ENCODE measurements around the gene DGKH. TPM values are rescaled to one million over a fixed set of nuclear protein-coding genes. Genes with fewer than 3 reads are reported as not detected.

The DGKH gene
- total RNA-seq, 1 experiment from 2014 or later: 9.2 TPM

DNA sequence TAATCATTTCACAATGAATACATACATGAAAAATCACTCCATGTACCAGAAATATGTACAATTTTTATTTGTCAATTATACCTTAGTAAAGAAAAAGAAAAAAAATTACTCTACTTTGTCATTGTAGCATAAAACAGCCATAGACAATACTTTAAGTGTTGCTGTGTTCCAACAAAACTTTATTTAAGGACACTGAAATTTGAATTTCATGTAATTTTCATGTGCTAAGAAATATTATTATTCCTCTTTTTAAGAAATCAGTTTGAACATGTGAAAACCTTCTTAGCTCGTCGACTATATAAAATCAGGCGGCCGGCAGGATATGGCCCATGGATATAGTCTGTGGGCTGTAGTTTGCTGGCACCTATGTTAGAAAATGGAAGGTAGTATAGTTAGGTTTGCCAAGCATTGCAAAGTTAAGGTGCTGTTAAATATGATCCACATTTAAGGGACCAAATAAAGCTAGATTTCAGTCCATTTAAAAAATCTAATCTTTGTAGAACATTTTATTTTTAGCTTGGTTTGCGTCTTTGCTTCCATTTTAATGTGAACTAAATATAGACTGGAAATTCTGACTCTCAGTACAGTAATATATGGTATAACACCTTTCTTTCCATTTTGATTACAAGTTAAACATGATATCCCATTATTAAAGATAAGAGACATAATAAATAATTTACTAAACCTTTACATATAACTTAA is 6.5 kb downstream of the DGKH start:
- H3K4me1 ChIP-seq (ENCODE audit: control insufficient read depth in 1 of 2, insufficient read depth in 2 of 2, low read length in 2 of 2): no peaks in the 10 kb centered on the region
- no TSS peak for BruUV-seq (replicated peaks)
- RAD21 ChIA-PET (ENCODE audit: low non-redundant PET in 1 of 2, low total read pairs in 2 of 2, uncharacterized antibody in 2 of 2, unreplicated experiment in 2 of 2): no interaction called here
- H3K27me3 ChIP-seq (ENCODE audit: insufficient read depth, low read length): no peaks in the 10 kb centered on the region
- H4K20me1 ChIP-seq (ENCODE audit: insufficient read depth): no peaks in the 10 kb centered on the region
- H3K9me3 ChIP-seq (ENCODE audit: control insufficient read depth in 1 of 2, insufficient read depth in 1 of 2, low read depth in 1 of 2, low read length in 2 of 2): no peaks in the 10 kb centered on the region; a peak in 1 of 4 replicates
- peaks cover 0 to 5% of the 10 kb centered on the region in 2 experiments; a peak in 1 of 4 replicates for H3K36me3 ChIP-seq (ENCODE audit: control insufficient read depth in 1 of 2, insufficient read depth in 2 of 2, low read length in 2 of 2)
- intact Hi-C loops (cut with micrococcal nuclease): no loop called here
- no peak overlapping the region for H3K9ac ChIP-seq (ENCODE audit: low read length)
- DNase-seq (ENCODE audit: low read depth, low spot score) (no peak), ATAC-seq (no peak)
- H2AFZ ChIP-seq (ENCODE audit: low read depth, low read length, poor library complexity, severe bottlenecking): no peak overlapping the region
- POLR2A ChIA-PET: no interaction called here
- no peak overlapping the region for H3K27ac ChIP-seq (ENCODE audit: low read depth, low read length)
- no peak overlapping the region for H3K4me3 ChIP-seq (replicated peaks in 1 of 2; ENCODE audit: low read depth in 1 of 2, low read length in 2 of 2)
- CTCF ChIA-PET: no interaction called here
- TF ChIP-seq ATF3 (IDR thresholded peaks at IDR 0.05) (no peak), POLR2A (IDR thresholded peaks at IDR 0.05; ENCODE audit: borderline replicate concordance, extremely low read depth, insufficient read depth, insufficient read length) (no peak), CBX3 (IDR thresholded peaks at IDR 0.05; ENCODE audit: low read depth) (no peak)
- TF ChIP-seq, protein P1, sequence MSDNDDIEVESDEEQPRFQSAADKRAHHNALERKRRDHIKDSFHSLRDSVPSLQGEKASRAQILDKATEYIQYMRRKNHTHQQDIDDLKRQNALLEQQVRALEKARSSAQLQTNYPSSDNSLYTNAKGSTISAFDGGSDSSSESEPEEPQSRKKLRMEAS (IDR thresholded peaks at IDR 0.05): no peak
- H3K9me2 ChIP-seq (ENCODE audit: insufficient read depth): no peaks in the 10 kb centered on the region
- H3K4me2 ChIP-seq (ENCODE audit: low read length): no peak overlapping the region
- no peaks in the 10 kb centered on the region; the same call in 1 of the 2 replicates for H3K79me2 ChIP-seq (ENCODE audit: insufficient read depth, low read length)

- intact Hi-C loops (cut with micrococcal nuclease): no loop called here
- Histone ChIP-seq H4K20me1 (ENCODE audit: insufficient read depth) (no peaks in the 10 kb centered on the region), H3K4me1 (ENCODE audit: control insufficient read depth in 1 of 2, insufficient read depth in 2 of 2, low read length in 2 of 2) (no peaks in the 10 kb centered on the region), H3K4me3 (replicated peaks in 1 of 2; ENCODE audit: low read depth in 1 of 2, low read length in 2 of 2) (no peak overlapping the region), H3K27ac (ENCODE audit: low read depth, low read length) (no peak overlapping the region), H3K9me2 (ENCODE audit: insufficient read depth) (no peaks in the 10 kb centered on the region), H3K27me3 (ENCODE audit: insufficient read depth, low read length) (no peaks in the 10 kb centered on the region), H3K4me2 (ENCODE audit: low read length) (no peak overlapping the region), H3K9ac (ENCODE audit: low read length) (no peak overlapping the region), H3K79me2 (ENCODE audit: insufficient read depth, low read length) (no peaks in the 10 kb centered on the region; the same call in 1 of the 2 replicates), H3K9me3 (ENCODE audit: control insufficient read depth in 1 of 2, insufficient read depth in 1 of 2, low read depth in 1 of 2, low read length in 2 of 2) (no peaks in the 10 kb centered on the region; a peak in 1 of 4 replicates), H2AFZ (ENCODE audit: low read depth, low read length, poor library complexity, severe bottlenecking) (no peak overlapping the region), H3K36me3 (ENCODE audit: control insufficient read depth in 1 of 2, insufficient read depth in 2 of 2, low read length in 2 of 2) (peaks cover 0 to 5% of the 10 kb centered on the region in 2 experiments; a peak in 1 of 4 replicates)
- ATAC-seq (no peak), DNase-seq (ENCODE audit: low read depth, low spot score) (no peak)
- CTCF ChIA-PET: no interaction called here
- RAD21 ChIA-PET (ENCODE audit: low non-redundant PET in 1 of 2, low total read pairs in 2 of 2, uncharacterized antibody in 2 of 2, unreplicated experiment in 2 of 2): no interaction called here
- POLR2A ChIA-PET: no interaction called here
- TF ChIP-seq EGR1 (IDR thresholded peaks at IDR 0.05; ENCODE audit: low read depth) (no peak), CBX3 (IDR thresholded peaks at IDR 0.05; ENCODE audit: low read depth) (no peak), EZH2 (IDR thresholded peaks at IDR 0.05) (no peak), CEBPB (IDR thresholded peaks at IDR 0.05; ENCODE audit: low read depth) (no peak), ATF3 (IDR thresholded peaks at IDR 0.05) (no peak), EZH2phosphoT487 (IDR thresholded peaks at IDR 0.05; ENCODE audit: borderline replicate concordance) (no peak), SRF (IDR thresholded peaks at IDR 0.05; ENCODE audit: low read depth) (no peak), FOSL1 (IDR thresholded peaks at IDR 0.05; ENCODE audit: low read depth) (no peak), POLR2A (IDR thresholded peaks at IDR 0.05; ENCODE audit: borderline replicate concordance, extremely low read depth, insufficient read depth, insufficient read length) (no peak), POLR2AphosphoS5 (IDR thresholded peaks at IDR 0.05; ENCODE audit: low read depth, low read length) (no peak)
- TF ChIP-seq, protein P2, sequence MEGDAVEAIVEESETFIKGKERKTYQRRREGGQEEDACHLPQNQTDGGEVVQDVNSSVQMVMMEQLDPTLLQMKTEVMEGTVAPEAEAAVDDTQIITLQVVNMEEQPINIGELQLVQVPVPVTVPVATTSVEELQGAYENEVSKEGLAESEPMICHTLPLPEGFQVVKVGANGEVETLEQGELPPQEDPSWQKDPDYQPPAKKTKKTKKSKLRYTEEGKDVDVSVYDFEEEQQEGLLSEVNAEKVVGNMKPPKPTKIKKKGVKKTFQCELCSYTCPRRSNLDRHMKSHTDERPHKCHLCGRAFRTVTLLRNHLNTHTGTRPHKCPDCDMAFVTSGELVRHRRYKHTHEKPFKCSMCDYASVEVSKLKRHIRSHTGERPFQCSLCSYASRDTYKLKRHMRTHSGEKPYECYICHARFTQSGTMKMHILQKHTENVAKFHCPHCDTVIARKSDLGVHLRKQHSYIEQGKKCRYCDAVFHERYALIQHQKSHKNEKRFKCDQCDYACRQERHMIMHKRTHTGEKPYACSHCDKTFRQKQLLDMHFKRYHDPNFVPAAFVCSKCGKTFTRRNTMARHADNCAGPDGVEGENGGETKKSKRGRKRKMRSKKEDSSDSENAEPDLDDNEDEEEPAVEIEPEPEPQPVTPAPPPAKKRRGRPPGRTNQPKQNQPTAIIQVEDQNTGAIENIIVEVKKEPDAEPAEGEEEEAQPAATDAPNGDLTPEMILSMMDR (IDR thresholded peaks at IDR 0.05 in 2 of 3, conservative IDR thresholded peaks at IDR 0.05 in 1 of 3; ENCODE audit: borderline replicate concordance in 1 of 3, insufficient read depth in 1 of 3, low read depth in 2 of 3, low read length in 2 of 3): no peak
- TF ChIP-seq, protein P3, sequence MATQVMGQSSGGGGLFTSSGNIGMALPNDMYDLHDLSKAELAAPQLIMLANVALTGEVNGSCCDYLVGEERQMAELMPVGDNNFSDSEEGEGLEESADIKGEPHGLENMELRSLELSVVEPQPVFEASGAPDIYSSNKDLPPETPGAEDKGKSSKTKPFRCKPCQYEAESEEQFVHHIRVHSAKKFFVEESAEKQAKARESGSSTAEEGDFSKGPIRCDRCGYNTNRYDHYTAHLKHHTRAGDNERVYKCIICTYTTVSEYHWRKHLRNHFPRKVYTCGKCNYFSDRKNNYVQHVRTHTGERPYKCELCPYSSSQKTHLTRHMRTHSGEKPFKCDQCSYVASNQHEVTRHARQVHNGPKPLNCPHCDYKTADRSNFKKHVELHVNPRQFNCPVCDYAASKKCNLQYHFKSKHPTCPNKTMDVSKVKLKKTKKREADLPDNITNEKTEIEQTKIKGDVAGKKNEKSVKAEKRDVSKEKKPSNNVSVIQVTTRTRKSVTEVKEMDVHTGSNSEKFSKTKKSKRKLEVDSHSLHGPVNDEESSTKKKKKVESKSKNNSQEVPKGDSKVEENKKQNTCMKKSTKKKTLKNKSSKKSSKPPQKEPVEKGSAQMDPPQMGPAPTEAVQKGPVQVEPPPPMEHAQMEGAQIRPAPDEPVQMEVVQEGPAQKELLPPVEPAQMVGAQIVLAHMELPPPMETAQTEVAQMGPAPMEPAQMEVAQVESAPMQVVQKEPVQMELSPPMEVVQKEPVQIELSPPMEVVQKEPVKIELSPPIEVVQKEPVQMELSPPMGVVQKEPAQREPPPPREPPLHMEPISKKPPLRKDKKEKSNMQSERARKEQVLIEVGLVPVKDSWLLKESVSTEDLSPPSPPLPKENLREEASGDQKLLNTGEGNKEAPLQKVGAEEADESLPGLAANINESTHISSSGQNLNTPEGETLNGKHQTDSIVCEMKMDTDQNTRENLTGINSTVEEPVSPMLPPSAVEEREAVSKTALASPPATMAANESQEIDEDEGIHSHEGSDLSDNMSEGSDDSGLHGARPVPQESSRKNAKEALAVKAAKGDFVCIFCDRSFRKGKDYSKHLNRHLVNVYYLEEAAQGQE (IDR thresholded peaks at IDR 0.05; ENCODE audit: low read depth): no peak
- BruUV-seq (replicated peaks): no TSS peak
These were observed 7.1 kb downstream of the DGKH start for GRCh38 chr13:42055500-42056085.

All from HCT116 (cell line).